GM12878 (cell line): Measurements from ENCODE around the gene ZG16B.

Experiments
- CBFB ChIP-seq: IDR thresholded peaks from 2 replicates; pipeline ENCODE4 v1.6.1; 2016; ENCODE audit warnings: antibody characterized with exemption, low read depth
- CTCF ChIP-seq, 3 experiments: IDR thresholded peaks in 2 of 3; conservative IDR thresholded peaks in 1 of 3; 2 replicates each; pipeline ENCODE4 v1.5.1; 2011; ENCODE audit warnings: low read depth in 3 of 3, low read length in 3 of 3, mild to moderate bottlenecking in 3 of 3, control low read depth in 2 of 3, moderate library complexity in 2 of 3, inconsistent platforms in 1 of 3, mixed read lengths in 1 of 3; ENCODE audit not compliant: control insufficient read depth in 2 of 3, insufficient read depth in 1 of 3; ENCODE audit errors: extremely low read depth in 1 of 3
- EZH2 ChIP-seq: IDR thresholded peaks from 2 replicates; pipeline ENCODE4 v1.6.1; 2012; ENCODE audit warnings: low read depth, mild to moderate bottlenecking, control low read depth, inconsistent platforms, low read length, borderline replicate concordance; ENCODE audit not compliant: control insufficient read depth
- POLR2AphosphoS2 ChIP-seq: IDR thresholded peaks from 2 replicates; pipeline ENCODE4 v1.6.1; 2011; ENCODE audit warnings: low read depth, mild to moderate bottlenecking, low read length, improper control_type of control experiment, moderate library complexity
- SUZ12 ChIP-seq: fragments of 200-600 bp; sonication (generic); IDR thresholded peaks from one replicate; pipeline ENCODE4 v1.6.1; 2018; ENCODE audit warnings: antibody characterized with exemption, mild to moderate bottlenecking; ENCODE audit not compliant: unreplicated experiment

- TF ChIP-seq CBFB (no peak), POLR2AphosphoS2 (no peak), EZH2 (no peak), CTCF (IDR thresholded peaks at IDR 0.05 in 2 of 3, conservative IDR thresholded peaks at IDR 0.05 in 1 of 3; ENCODE audit: control insufficient read depth in 2 of 3, extremely low read depth in 1 of 3, insufficient read depth in 1 of 3, low read depth in 3 of 3, low read length in 3 of 3) (no peak), SUZ12 (no peak)
Measured at GRCh38 chr16:2879854-2880508, 49.9 kb downstream of the ZG16B start.
